DND-41 (cell line): ENCODE data around the gene FAM222A.

Experiments used
- ATAC-seq: fragments of 200-7000 bp; cut with Tn5 transposase; 3 replicates; pipeline ENCODE4 v1.9.1; 2021; ENCODE audit warnings: low read depth; ENCODE audit not compliant: insufficient read depth
- DNase-seq: peaks from one replicate; pipeline ENCODE4 v3.0.0-alpha.2; 2020
- H2AFZ ChIP-seq: 2 replicates; pipeline ENCODE4 v1.6.0; 2012; ENCODE audit warnings: low read depth, low read length
- H3K27ac ChIP-seq: 2 replicates; pipeline ENCODE4 v1.5.1; 2012; ENCODE audit warnings: low read length, inconsistent platforms
- H3K27me3 ChIP-seq: fragments of 200-600 bp; sonication (generic); 2 replicates; pipeline ENCODE4 v1.6.0; 2012; ENCODE audit warnings: low read length, mild to moderate bottlenecking, inconsistent platforms; ENCODE audit not compliant: insufficient read depth, poor library complexity
- H3K36me3 ChIP-seq: 2 replicates; pipeline ENCODE4 v1.5.1; 2012; ENCODE audit warnings: low read length, inconsistent platforms; ENCODE audit not compliant: insufficient read depth
- H3K4me1 ChIP-seq: 2 replicates; pipeline ENCODE4 v1.5.1; 2012; ENCODE audit warnings: mild to moderate bottlenecking, low read length; ENCODE audit not compliant: insufficient read depth
- H3K4me2 ChIP-seq: 2 replicates; pipeline ENCODE4 v1.6.0; 2012; ENCODE audit warnings: mild to moderate bottlenecking, moderate library complexity, low read length, inconsistent platforms; ENCODE audit not compliant: insufficient read depth
- H3K4me3 ChIP-seq, 2 experiments: fragments of 200-600 bp in 1 of 2; shearing (Covaris generic) in 1 of 2; 2 replicates each; pipeline ENCODE4 v1.5.1; 2012 to 2016; ENCODE audit warnings: inconsistent platforms in 2 of 2, low read length in 2 of 2, mild to moderate bottlenecking in 2 of 2, low read depth in 1 of 2, moderate library complexity in 1 of 2
- H3K79me2 ChIP-seq: 2 replicates; pipeline ENCODE4 v1.6.0; 2012; ENCODE audit warnings: low read length, inconsistent platforms; ENCODE audit not compliant: insufficient read depth
- H3K9ac ChIP-seq: 2 replicates; pipeline ENCODE4 v1.6.0; 2012; ENCODE audit warnings: low read depth, mild to moderate bottlenecking, inconsistent platforms, low read length, moderate library complexity
- H3K9me3 ChIP-seq: 2 replicates; pipeline ENCODE4 v1.5.1; 2012; ENCODE audit warnings: low read length, moderate library complexity, mild to moderate bottlenecking, inconsistent platforms; ENCODE audit not compliant: insufficient read depth, severe bottlenecking
- H4K20me1 ChIP-seq: 2 replicates; pipeline ENCODE4 v1.6.0; 2012; ENCODE audit warnings: low read length; ENCODE audit not compliant: insufficient read depth
- EZH2 ChIP-seq: IDR thresholded peaks from 3 replicates; pipeline ENCODE4 v1.6.1; 2012; ENCODE audit warnings: borderline replicate concordance, low read depth, mild to moderate bottlenecking, moderate library complexity, low read length, inconsistent platforms; ENCODE audit not compliant: severe bottlenecking
- TF ChIP-seq, protein P1 (sequence below): IDR thresholded peaks from 2 replicates; pipeline ENCODE4 v1.5.1; 2012; ENCODE audit warnings: borderline replicate concordance, low read length, moderate library complexity, mild to moderate bottlenecking; ENCODE audit not compliant: poor library complexity, severe bottlenecking; ENCODE audit errors: extremely low read depth

Gene FAM222A

GRCh38 chr12:109793826-109794501 lies 80.3 kb downstream of the FAM222A start:
- no peaks in the 10 kb centered on the region for H3K4me1 ChIP-seq
- ATAC-seq (no peak), DNase-seq (no peak)
- no peaks in the 10 kb centered on the region for H4K20me1 ChIP-seq
- no peak overlapping the region for H3K9ac ChIP-seq
- TF ChIP-seq EZH2: no peak
- TF ChIP-seq, protein P1, sequence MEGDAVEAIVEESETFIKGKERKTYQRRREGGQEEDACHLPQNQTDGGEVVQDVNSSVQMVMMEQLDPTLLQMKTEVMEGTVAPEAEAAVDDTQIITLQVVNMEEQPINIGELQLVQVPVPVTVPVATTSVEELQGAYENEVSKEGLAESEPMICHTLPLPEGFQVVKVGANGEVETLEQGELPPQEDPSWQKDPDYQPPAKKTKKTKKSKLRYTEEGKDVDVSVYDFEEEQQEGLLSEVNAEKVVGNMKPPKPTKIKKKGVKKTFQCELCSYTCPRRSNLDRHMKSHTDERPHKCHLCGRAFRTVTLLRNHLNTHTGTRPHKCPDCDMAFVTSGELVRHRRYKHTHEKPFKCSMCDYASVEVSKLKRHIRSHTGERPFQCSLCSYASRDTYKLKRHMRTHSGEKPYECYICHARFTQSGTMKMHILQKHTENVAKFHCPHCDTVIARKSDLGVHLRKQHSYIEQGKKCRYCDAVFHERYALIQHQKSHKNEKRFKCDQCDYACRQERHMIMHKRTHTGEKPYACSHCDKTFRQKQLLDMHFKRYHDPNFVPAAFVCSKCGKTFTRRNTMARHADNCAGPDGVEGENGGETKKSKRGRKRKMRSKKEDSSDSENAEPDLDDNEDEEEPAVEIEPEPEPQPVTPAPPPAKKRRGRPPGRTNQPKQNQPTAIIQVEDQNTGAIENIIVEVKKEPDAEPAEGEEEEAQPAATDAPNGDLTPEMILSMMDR: no peak
- H3K27ac ChIP-seq: no peak overlapping the region
- H3K4me3 ChIP-seq: no peak overlapping the region
- no peaks in the 10 kb centered on the region for H3K9me3 ChIP-seq
- H3K27me3 ChIP-seq: no peaks in the 10 kb centered on the region
- no peaks in the 10 kb centered on the region for H3K36me3 ChIP-seq
- H3K4me2 ChIP-seq: no peak overlapping the region
- no peaks in the 10 kb centered on the region for H3K79me2 ChIP-seq
- H2AFZ ChIP-seq: no peak overlapping the region

DNA sequence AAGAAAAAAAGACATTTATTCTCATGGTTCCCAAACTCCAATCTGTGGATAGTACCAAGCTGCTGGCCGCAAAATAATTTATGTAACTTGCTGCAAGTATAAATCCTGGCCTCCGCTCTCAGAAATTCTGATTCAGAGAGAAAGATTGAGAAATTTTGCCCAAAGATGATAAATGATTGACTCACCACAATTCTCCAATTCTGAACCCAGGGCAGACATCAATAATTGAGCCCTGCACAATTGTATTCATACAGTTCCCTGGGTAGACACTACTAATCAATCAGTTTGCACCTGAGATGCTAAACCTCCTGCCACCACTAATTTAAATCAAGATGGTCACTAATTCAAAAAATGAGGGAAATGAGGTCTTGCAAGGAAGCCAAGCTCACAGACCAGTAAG lies 81.4 kb downstream of the FAM222A start:
- Histone ChIP-seq H2AFZ (no peak overlapping the region), H3K27me3 (no peaks in the 10 kb centered on the region), H3K4me1 (no peaks in the 10 kb centered on the region), H3K79me2 (no peaks in the 10 kb centered on the region), H3K9ac (no peak overlapping the region), H3K9me3 (no peaks in the 10 kb centered on the region), H3K27ac (no peak overlapping the region), H3K36me3 (no peaks in the 10 kb centered on the region), H3K4me3 (no peak overlapping the region), H4K20me1 (no peaks in the 10 kb centered on the region), H3K4me2 (no peak overlapping the region)
- TF ChIP-seq, protein P1: no peak
- TF ChIP-seq EZH2: no peak
- DNase-seq (no peak), ATAC-seq (no peak)

DNA sequence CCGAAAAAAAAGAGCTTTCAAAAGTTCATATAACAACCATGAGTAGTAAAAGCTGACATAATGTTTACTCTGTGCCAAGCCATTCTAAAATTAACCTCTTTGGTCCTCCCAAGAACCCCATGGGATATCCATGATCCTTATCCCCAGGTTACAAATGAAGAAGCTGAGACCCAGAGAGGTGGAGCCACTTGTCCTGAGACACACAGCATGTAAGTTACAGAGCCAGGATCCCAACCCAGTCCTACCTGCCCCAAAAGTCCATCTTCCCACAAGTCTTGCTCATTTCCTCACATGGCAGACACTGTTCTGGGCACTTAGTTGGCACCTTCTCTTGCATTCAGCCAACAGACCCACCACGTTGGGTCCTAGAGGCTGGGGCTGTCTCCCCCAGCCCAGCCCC lies 82.4 kb downstream of the FAM222A start:
- Histone ChIP-seq H3K36me3 (no peaks in the 10 kb centered on the region), H2AFZ (no peak overlapping the region), H3K4me1 (no peaks in the 10 kb centered on the region), H3K4me3 (no peak overlapping the region), H3K9me3 (no peaks in the 10 kb centered on the region), H3K27me3 (no peaks in the 10 kb centered on the region), H3K4me2 (no peak overlapping the region), H3K9ac (no peak overlapping the region), H3K79me2 (no peaks in the 10 kb centered on the region), H4K20me1 (no peaks in the 10 kb centered on the region), H3K27ac (no peak overlapping the region)
- TF ChIP-seq, protein P1: no peak
- TF ChIP-seq EZH2: no peak
- ATAC-seq (no peak), DNase-seq (no peak)
